K562 (cell line): ENCODE data around the gene PTP4A2. TPM values are rescaled to one million over a fixed set of nuclear protein-coding genes. Genes with fewer than 3 reads are reported as not detected.

Experiments
- ATF1 ChIP-seq, 2 experiments: fragments of 450-650 bp in 1 of 2; IDR thresholded peaks; 2 replicates each; pipeline ENCODE4 v1.6.1; 2016; ENCODE audit warnings: missing compliant biosample characterization in 1 of 2, missing genetic modification characterization in 1 of 2
- CEBPG ChIP-seq, 3 experiments: fragments of 200-800 bp in 1 of 3; sonication (Bioruptor generic) in 1 of 3; sonication (generic) in 1 of 3; formaldehyde crosslinking in 1 of 3; IDR thresholded peaks in 2 of 3; conservative IDR thresholded peaks in 1 of 3; 2 replicates each; pipeline versions ENCODE4 v1.6.1 to v1.8.0; 2016 to 2022; ENCODE audit warnings: missing compliant biosample characterization in 2 of 3, missing genetic modification characterization in 2 of 3, mild to moderate bottlenecking in 1 of 3, missing genetic modification reagents in 1 of 3
- CREB3L1 ChIP-seq: fragments of 450-650 bp; IDR thresholded peaks from 2 replicates; pipeline ENCODE4 v1.6.1; 2014; ENCODE audit warnings: low read depth, mild to moderate bottlenecking, moderate library complexity, borderline replicate concordance
- CSDE1 ChIP-seq, 2 experiments: fragments of 450-650 bp; IDR thresholded peaks; 2 replicates each; pipeline ENCODE4 v1.6.1; 2016; ENCODE audit warnings: mild to moderate bottlenecking in 1 of 2
- DEAF1 ChIP-seq: fragments of 450-650 bp; formaldehyde crosslinking; IDR thresholded peaks from 2 replicates; pipeline ENCODE4 v1.4.0; 2020; ENCODE audit warnings: mild to moderate bottlenecking, moderate library complexity
- FOXK1 ChIP-seq: sonication (generic); formaldehyde crosslinking; IDR thresholded peaks from 2 replicates; pipeline ENCODE4 v1.8.0; 2022; ENCODE audit warnings: missing genetic modification reagents, mild to moderate bottlenecking, borderline replicate concordance
- HCFC1 ChIP-seq: IDR thresholded peaks from 2 replicates; pipeline ENCODE4 v1.6.1; 2012; ENCODE audit warnings: low read depth, low read length, improper control_type of control experiment
- HDAC6 ChIP-seq: IDR thresholded peaks from 2 replicates; pipeline ENCODE4 v1.6.1; 2012; ENCODE audit warnings: low read depth, mild to moderate bottlenecking, control low read depth, inconsistent platforms, low read length, moderate library complexity
- HMGN3 ChIP-seq: IDR thresholded peaks from 2 replicates; pipeline ENCODE4 v1.6.1; 2011; ENCODE audit warnings: borderline replicate concordance, low read depth, mild to moderate bottlenecking, mixed read lengths, low read length; ENCODE audit not compliant: insufficient read length; ENCODE audit errors: extremely low read depth
- JUND ChIP-seq, 2 experiments: IDR thresholded peaks; 2 replicates in 1 of 2; 3 replicates in 1 of 2; pipeline ENCODE4 v1.6.1; 2011; ENCODE audit warnings: borderline replicate concordance in 2 of 2, low read depth in 2 of 2, low read length in 2 of 2, improper control_type of control experiment in 1 of 2, missing biosample characterization in 1 of 2, missing genetic modification characterization in 1 of 2, missing genetic modification reagents in 1 of 2
- RNF2 ChIP-seq: sonication (generic); IDR thresholded peaks from 2 replicates; pipeline ENCODE4 v1.6.1; 2016
- SP1 ChIP-seq: sonication (generic); formaldehyde crosslinking; IDR thresholded peaks from 2 replicates; pipeline ENCODE4 v1.8.1; 2022; ENCODE audit warnings: mild to moderate bottlenecking, missing genetic modification reagents
- SRF ChIP-seq, 2 experiments: fragments of 250-450, 450-650 bp in 1 of 2; sonication (Bioruptor Pico) in 1 of 2; sonication (generic) in 1 of 2; formaldehyde crosslinking; IDR thresholded peaks; 2 replicates each; pipeline versions ENCODE4 v1.5.0 to v1.5.1; 2020 to 2022; ENCODE audit warnings: mild to moderate bottlenecking in 1 of 2, missing genetic modification reagents in 1 of 2
- TCF7 ChIP-seq: sonication (generic); IDR thresholded peaks from 2 replicates; pipeline ENCODE4 v1.6.1; 2016; ENCODE audit warnings: antibody characterized with exemption, borderline replicate concordance
- ZBED1 ChIP-seq: IDR thresholded peaks from 2 replicates; pipeline ENCODE4 v1.6.1; 2014
- ZNF134 ChIP-seq: fragments of 250-450 bp; sonication (Bioruptor Pico); conservative IDR thresholded peaks from 2 replicates; pipeline ENCODE4 v1.4.0; 2020
- ZNF217 ChIP-seq: sonication (generic); formaldehyde crosslinking; IDR thresholded peaks from 2 replicates; pipeline ENCODE4 v1.8.0; 2022; ENCODE audit warnings: mild to moderate bottlenecking, missing genetic modification reagents
- ZNF436 ChIP-seq: fragments of 250-450, 450-650 bp; sonication (Bioruptor Pico); formaldehyde crosslinking; IDR thresholded peaks from 2 replicates; pipeline ENCODE4 v1.7.0; 2020; ENCODE audit warnings: mild to moderate bottlenecking
- ZNF655 ChIP-seq: fragments of 250-450 bp; sonication (Bioruptor Pico); IDR thresholded peaks from 2 replicates; pipeline ENCODE4 v1.5.0; 2021
- ZNF780A ChIP-seq: fragments of 250-450 bp; sonication (Bioruptor Pico); IDR thresholded peaks from 2 replicates; pipeline ENCODE4 v1.5.0; 2021; ENCODE audit warnings: mild to moderate bottlenecking
- polyA plus RNA-seq, 8 experiments: library from polyadenylated mRNA; depleted of rRNA in 4 of 8; stranded (reverse) in 5 of 8; unstranded in 3 of 8; fragments of >200 nt; fragmentation: Nextera tagmentation in 2 of 8; fragmentation: Illumina TruSeq in 1 of 8; extraction: Ambion mirVana in 2 of 8; extraction: Trizol in 1 of 8; gene quantifications; 2 replicates each; pipeline versions ENCODE4 v1.2.1 to v1.2.3, GENCODE V29; 2011 to 2014; ENCODE audit warnings: inconsistent platforms in 1 of 8, missing spikeins in 1 of 8
- total RNA-seq, 7 experiments: library from RNA; depleted of rRNA in 6 of 7; stranded (reverse); fragments of >200 nt in 6 of 7; fragmentation: Illumina TruSeq in 2 of 7; extraction: Trizol in 2 of 7; gene quantifications; 2 replicates each; pipeline versions ENCODE4 v1.2.1 to v1.2.3, GENCODE V29; 2011 to 2021; ENCODE audit warnings: low replicate concordance in 1 of 7

PTP4A2 gene
- total and polyA plus RNA-seq, 9 of the 15 experiments (the other 6 are each of a cell fraction or from before 2014, with no cell fraction given), result 197 to 870 (median 480) TPM

GRCh38 chr1:31939484-31940329, 1.5 kb upstream of the PTP4A2 start (continued):
- TF ChIP-seq JUND (IDR thresholded peaks at IDR 0.05; ENCODE audit: borderline replicate concordance, low read depth, low read length) (peak; percentile 92), JUND (tag; IDR thresholded peaks at IDR 0.05; ENCODE audit: borderline replicate concordance, low read depth, low read length) (peak; percentile 89; the same call in 2 of the 3 replicates), CREB3L1 (0 out of 2 replicates have a peak, but pooled peaks have one; percentile 17), ATF1 (CRISPR knock-in tag; IDR thresholded peaks at IDR 0.05) (no peak), ATF1 (tag; IDR thresholded peaks at IDR 0.05) (peak; percentile 62), CSDE1 (IDR thresholded peaks at IDR 0.05) (no peak), HCFC1 (peak; percentile 39; the same call in 1 of the 2 replicates), ZBED1 (no peak), FOXK1 (CRISPR knock-in tag) (no peak), HDAC6 (no peak), DEAF1 (peak; percentile 70), SRF (CRISPR knock-in tag; IDR thresholded peaks at IDR 0.05) (no peak), CEBPG (CRISPR knock-in tag; IDR thresholded peaks at IDR 0.05) (peak; percentile 75; the same call in 1 of the 2 replicates), CEBPG (tag; conservative IDR thresholded peaks at IDR 0.05 in 1 of 2, IDR thresholded peaks at IDR 0.05 in 1 of 2) (peak; percentile 94 to 98), ZNF655 (CRISPR knock-in tag) (no peak), RNF2 (peak; percentile 66), ZNF436 (CRISPR knock-in tag) (no peak), ZNF780A (CRISPR knock-in tag) (no peak), SP1 (CRISPR knock-in tag) (peak; percentile 76), ZNF134 (no peak), HMGN3 (no peak), ZNF217 (no peak), TCF7 (0 out of 2 replicates have a peak, but pooled peaks have one; percentile 33)
